T-helper 1 cell treated with Interleukin-12 subunit alpha and Interleukin-12 subunit beta and Interleukin-4 antibody, amounts not matched to agents 30 μg/mL and 1 μg/mL, for 36 hours (primary cell): Measurements from ENCODE around the gene IGHMBP2.
"Not testable (repeated sequence)": the region's sequence is repeated elsewhere in the genome, so short reads cannot be mapped to it uniquely, and the experiment has no call there.

Experiments
- H3K27ac Mint-ChIP-seq: one replicate; pipeline ENCODE4 v1.8.0; 2021; ENCODE audit warnings: mild to moderate bottlenecking, mixed read lengths
- H3K27me3 Mint-ChIP-seq: one replicate; pipeline ENCODE4 v1.8.0; 2021; ENCODE audit warnings: low read depth, mixed read lengths
- H3K36me3 Mint-ChIP-seq: one replicate; pipeline ENCODE4 v1.8.0; 2021; ENCODE audit warnings: low read depth, mixed read lengths
- H3K4me1 Mint-ChIP-seq: one replicate; pipeline ENCODE4 v1.8.0; 2021; ENCODE audit warnings: low read depth, mixed read lengths
- H3K4me3 Mint-ChIP-seq: one replicate; pipeline ENCODE4 v1.8.0; 2021; ENCODE audit warnings: mild to moderate bottlenecking, moderate library complexity, mixed read lengths
- H3K9me3 Mint-ChIP-seq: one replicate; pipeline ENCODE4 v1.8.0; 2021; ENCODE audit warnings: mixed read lengths

Gene IGHMBP2

GRCh38 chr11:68966894-68967780 is 63.4 kb downstream of the IGHMBP2 start:
- Mint-ChIP-seq H3K4me3 (no peak overlapping the region), H3K9me3 (no peaks in the 10 kb centered on the region)

GRCh38 chr11:68968306-68969250 is 64.9 kb downstream of the IGHMBP2 start:
- Mint-ChIP-seq H3K27me3 (peaks cover 5% of the 10 kb centered on the region), H3K4me3 (no peak overlapping the region), H3K4me1 (peaks cover 11% of the 10 kb centered on the region), H3K27ac (no peak overlapping the region), H3K36me3 (peaks cover 5% of the 10 kb centered on the region), H3K9me3 (no peaks in the 10 kb centered on the region)

More at GRCh38 chr11:68966894-68967780, 63.4 kb downstream of the IGHMBP2 start:
- H3K36me3 Mint-ChIP-seq, result peaks cover 5% of the 10 kb centered on the region
- H3K4me1 Mint-ChIP-seq, result peaks cover 18% of the 10 kb centered on the region
- no peak overlapping the region for H3K27ac Mint-ChIP-seq
- peaks cover 5% of the 10 kb centered on the region for H3K27me3 Mint-ChIP-seq

- H3K27ac Mint-ChIP-seq, result no peak overlapping the region
- no peaks in the 10 kb centered on the region for H3K9me3 Mint-ChIP-seq
Measured at GRCh38 chr11:68969386-68969785, 65.7 kb downstream of the IGHMBP2 start.

GRCh38 chr11:68970921-68971636 is 67.4 kb downstream of the IGHMBP2 start:
- H3K27ac Mint-ChIP-seq, result no peak overlapping the region
- no peak overlapping the region for H3K4me3 Mint-ChIP-seq
- H3K27me3 Mint-ChIP-seq, result peaks cover 5% of the 10 kb centered on the region
- peaks cover 2% of the 10 kb centered on the region for H3K4me1 Mint-ChIP-seq
- H3K9me3 Mint-ChIP-seq, result no peaks in the 10 kb centered on the region
- peaks cover 2% of the 10 kb centered on the region for H3K36me3 Mint-ChIP-seq

More at GRCh38 chr11:68969386-68969785, 65.7 kb downstream of the IGHMBP2 start:
- peaks cover 3% of the 10 kb centered on the region for H3K36me3 Mint-ChIP-seq
- peaks cover 8% of the 10 kb centered on the region for H3K4me1 Mint-ChIP-seq
- H3K27me3 Mint-ChIP-seq, result peaks cover 5% of the 10 kb centered on the region
- H3K4me3 Mint-ChIP-seq, result no peak overlapping the region

GRCh38 chr11:68973219-68973618 is 69.5 kb downstream of the IGHMBP2 start:
- no peak overlapping the region for H3K27ac Mint-ChIP-seq
- no peak overlapping the region for H3K4me3 Mint-ChIP-seq
- H3K27me3 Mint-ChIP-seq, result peaks cover 3% of the 10 kb centered on the region
- no peaks in the 10 kb centered on the region for H3K9me3 Mint-ChIP-seq
- H3K4me1 Mint-ChIP-seq, result peaks cover 2% of the 10 kb centered on the region
- peaks cover 2% of the 10 kb centered on the region for H3K36me3 Mint-ChIP-seq

GRCh38 chr11:68973706-68974105 is 70.0 kb downstream of the IGHMBP2 start:
- not testable (repeated sequence) for H3K36me3 Mint-ChIP-seq, H3K9me3 Mint-ChIP-seq, H3K4me3 Mint-ChIP-seq, H3K4me1 Mint-ChIP-seq, H3K27ac Mint-ChIP-seq, H3K27me3 Mint-ChIP-seq

- Mint-ChIP-seq H3K36me3 (peaks cover 2% of the 10 kb centered on the region), H3K27me3 (no peaks in the 10 kb centered on the region), H3K9me3 (no peaks in the 10 kb centered on the region), H3K4me3 (no peak overlapping the region), H3K4me1 (peaks cover 2% of the 10 kb centered on the region), H3K27ac (peak overlapping the region; percentile 16)
Measured at GRCh38 chr11:68974421-68975194, 70.9 kb downstream of the IGHMBP2 start.

- Mint-ChIP-seq H3K27ac (no peak overlapping the region), H3K4me1 (peaks cover 2% of the 10 kb centered on the region), H3K9me3 (no peaks in the 10 kb centered on the region), H3K36me3 (peaks cover 2% of the 10 kb centered on the region), H3K4me3 (no peak overlapping the region), H3K27me3 (peaks cover 4% of the 10 kb centered on the region)
Measured at GRCh38 chr11:68976095-68976494, 72.4 kb downstream of the IGHMBP2 start.

GRCh38 chr11:68976563-68976962 is 72.9 kb downstream of the IGHMBP2 start:
- Mint-ChIP-seq H3K36me3 (peaks cover 2% of the 10 kb centered on the region), H3K4me3 (no peak overlapping the region), H3K27ac (no peak overlapping the region), H3K27me3 (peaks cover 4% of the 10 kb centered on the region), H3K4me1 (peaks cover 2% of the 10 kb centered on the region), H3K9me3 (no peaks in the 10 kb centered on the region)

GRCh38 chr11:68977781-68978625 is 74.3 kb downstream of the IGHMBP2 start:
- Mint-ChIP-seq H3K9me3 (no peaks in the 10 kb centered on the region), H3K4me1 (peaks cover 2% of the 10 kb centered on the region)

GRCh38 chr11:68978626-68978930 is 74.9 kb downstream of the IGHMBP2 start:
- Mint-ChIP-seq H3K4me3 (no peak overlapping the region), H3K27me3 (peaks cover 4% of the 10 kb centered on the region), H3K9me3 (no peaks in the 10 kb centered on the region), H3K27ac (no peak overlapping the region), H3K4me1 (peaks cover 2% of the 10 kb centered on the region), H3K36me3 (peaks cover 2% of the 10 kb centered on the region)

More at GRCh38 chr11:68977781-68978625, 74.3 kb downstream of the IGHMBP2 start:
- H3K4me3 Mint-ChIP-seq, result no peak overlapping the region
- no peak overlapping the region for H3K27ac Mint-ChIP-seq
- peaks cover 4% of the 10 kb centered on the region for H3K27me3 Mint-ChIP-seq
- H3K36me3 Mint-ChIP-seq, result peaks cover 2% of the 10 kb centered on the region

GRCh38 chr11:68978931-68979594 is 75.4 kb downstream of the IGHMBP2 start:
- Mint-ChIP-seq H3K27ac (no peak overlapping the region), H3K27me3 (peaks cover 4% of the 10 kb centered on the region), H3K9me3 (no peaks in the 10 kb centered on the region), H3K36me3 (peaks cover 2% of the 10 kb centered on the region), H3K4me3 (no peak overlapping the region), H3K4me1 (peaks cover 2% of the 10 kb centered on the region)
